GM18519 (cell line): ENCODE results near the gene CCDC88A.
"Not testable (repeated sequence)": the region's sequence is repeated elsewhere in the genome, so short reads cannot be mapped to it uniquely, and the experiment has no call there.

Experiments used
- ATAC-seq: cut with Tn5 transposase; IDR thresholded peaks from one replicate; pipeline ENCODE4 v1.9.1; 2021; ENCODE audit warnings: mild to moderate bottlenecking, moderate library complexity; ENCODE audit not compliant: unreplicated experiment, low FRiP score

Gene CCDC88A

GRCh38 chr2:55419679-55420438 lies at the start of gene CCDC88A:
Gene CCDC88A (minus strand): TSS chr2:55419856. CDS start chr2:55419079, 777 bp downstream.
- ATAC-seq = peak; percentile 60

DNA sequence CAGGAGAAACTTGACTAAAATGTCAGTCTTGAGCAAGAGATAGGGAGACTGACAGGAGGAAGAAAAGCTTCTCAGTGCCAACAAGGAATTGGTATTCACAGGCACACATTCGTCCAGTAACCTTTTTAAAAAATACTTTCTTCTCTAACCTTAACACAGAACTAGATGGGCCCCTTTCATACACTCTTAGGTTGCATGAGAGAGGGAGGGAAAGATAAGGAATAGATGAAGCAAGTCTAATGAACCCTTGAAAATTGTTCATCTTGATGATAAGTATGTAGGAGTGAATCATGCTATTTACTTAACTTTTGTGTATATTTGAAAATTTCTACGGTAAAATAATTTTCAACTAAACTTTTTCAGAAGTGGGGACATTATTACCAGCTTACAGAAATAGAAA lies 42.0 kb upstream of the CCDC88A start:
- ATAC-seq = no peak

GRCh38 chr2:55460562-55460961 lies 40.9 kb upstream of the CCDC88A start:
- ATAC-seq = no peak

GRCh38 chr2:55459714-55460274 lies 40.1 kb upstream of the CCDC88A start:
- no peak for ATAC-seq

GRCh38 chr2:55459279-55459678 lies 39.6 kb upstream of the CCDC88A start:
- no peak for ATAC-seq

DNA sequence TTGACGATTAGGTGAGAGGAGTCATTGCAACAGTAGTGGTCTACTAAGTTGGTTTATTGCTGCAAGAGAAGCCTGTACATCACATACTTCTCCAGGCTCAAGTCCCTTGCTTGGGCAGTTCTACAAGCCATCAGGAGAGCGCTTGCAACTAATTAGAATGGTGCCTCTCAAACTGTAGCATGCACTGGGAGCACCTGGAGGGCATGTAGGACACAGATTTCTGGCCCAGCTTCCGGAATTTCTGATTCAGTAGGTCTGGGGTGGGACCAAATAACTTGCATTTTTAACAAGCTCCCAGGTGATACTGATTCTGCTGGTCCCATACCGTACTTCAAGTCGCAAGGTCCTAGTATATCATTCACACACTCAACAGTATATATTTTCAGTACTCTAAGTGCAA lies 34.5 kb upstream of the CCDC88A start:
- ATAC-seq = no peak

- peak; percentile 66 for ATAC-seq
These were observed 33.2 kb upstream of the CCDC88A start for GRCh38 chr2:55452879-55453278.

GRCh38 chr2:55451699-55452098 lies 32.0 kb upstream of the CCDC88A start:
- no peak for ATAC-seq

- not testable (repeated sequence) for ATAC-seq
These were observed 30.4 kb upstream of the CCDC88A start for GRCh38 chr2:55450014-55450413.

GRCh38 chr2:55442045-55442760 lies 22.5 kb upstream of the CCDC88A start:
- ATAC-seq = not testable (repeated sequence)

DNA sequence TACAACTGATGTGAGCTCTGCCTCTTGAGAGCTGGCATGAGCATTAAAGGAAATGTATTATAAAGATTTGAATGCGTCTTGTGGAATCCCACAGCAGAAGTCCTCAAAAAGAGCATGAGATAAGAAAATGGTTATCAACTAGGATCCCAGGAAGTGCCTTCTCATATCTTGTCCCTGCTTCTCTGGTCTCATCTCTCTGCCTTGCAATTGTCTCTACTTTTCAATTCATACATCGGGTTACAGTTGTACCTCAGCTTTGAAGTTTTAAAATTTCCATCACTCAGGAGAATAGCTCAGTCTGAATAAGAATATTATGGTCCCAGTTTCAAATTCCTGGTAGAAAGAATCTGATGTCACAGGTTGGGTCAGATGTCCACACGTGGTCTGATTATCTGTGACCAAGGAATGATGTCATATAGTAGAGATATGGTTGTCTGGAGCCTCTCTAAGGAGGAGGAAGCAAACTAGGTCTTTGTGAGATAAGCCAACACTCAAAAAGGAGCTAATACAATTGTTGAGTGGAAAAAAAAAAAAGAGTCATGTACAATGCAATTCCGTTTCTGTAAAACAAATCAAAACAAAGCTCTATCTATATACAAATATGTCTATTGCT lies 21.7 kb upstream of the CCDC88A start:
- no peak for ATAC-seq

DNA sequence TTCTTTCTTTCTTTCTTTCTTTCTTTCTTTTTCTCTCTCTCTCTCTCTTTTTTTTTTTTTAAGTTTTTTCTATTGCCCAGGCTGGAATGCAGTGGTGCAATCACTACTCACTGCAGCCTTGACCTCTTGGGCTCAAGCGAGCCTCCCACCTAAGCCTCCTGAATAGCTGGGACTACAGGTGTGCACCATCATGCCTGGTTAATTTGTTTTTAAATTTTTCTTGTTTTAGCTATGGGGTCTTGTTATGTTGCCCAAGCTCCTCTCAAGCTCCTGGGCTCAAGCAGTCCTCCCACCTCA lies 19.4 kb upstream of the CCDC88A start:
- ATAC-seq = no peak

DNA sequence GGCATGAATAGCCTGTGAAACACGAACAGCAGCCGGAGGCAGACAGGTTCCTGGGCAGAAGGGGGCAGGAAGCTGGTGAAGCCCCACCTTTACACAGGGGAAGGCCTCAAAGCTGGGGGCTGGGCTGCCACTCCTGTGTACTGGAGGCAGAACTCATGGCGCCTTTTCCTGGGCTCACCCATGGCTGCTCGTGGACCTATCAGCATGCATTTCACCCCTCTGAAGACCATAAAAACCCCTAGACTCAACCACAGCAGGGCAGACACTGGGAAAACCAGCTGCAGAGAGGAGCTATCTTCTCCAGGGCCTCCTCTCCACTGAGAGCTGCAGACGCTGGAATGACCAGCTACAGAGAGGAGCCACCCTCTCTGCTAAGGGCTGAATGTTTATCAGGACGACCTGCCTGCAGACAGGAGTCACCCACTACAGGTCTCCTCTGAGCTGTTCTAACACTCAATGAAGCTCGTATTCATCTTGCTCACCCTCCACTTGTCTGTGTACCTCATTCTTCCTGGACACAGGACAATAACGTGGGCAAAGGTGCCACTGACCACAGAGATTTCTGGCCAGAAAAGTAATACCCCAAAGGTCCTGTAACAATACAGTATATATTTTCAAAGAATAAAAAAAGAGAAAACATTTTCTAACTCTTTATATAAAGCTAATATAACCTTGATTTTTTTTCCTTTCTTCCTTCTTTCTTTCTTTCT lies 18.9 kb upstream of the CCDC88A start:
- ATAC-seq = no peak

DNA sequence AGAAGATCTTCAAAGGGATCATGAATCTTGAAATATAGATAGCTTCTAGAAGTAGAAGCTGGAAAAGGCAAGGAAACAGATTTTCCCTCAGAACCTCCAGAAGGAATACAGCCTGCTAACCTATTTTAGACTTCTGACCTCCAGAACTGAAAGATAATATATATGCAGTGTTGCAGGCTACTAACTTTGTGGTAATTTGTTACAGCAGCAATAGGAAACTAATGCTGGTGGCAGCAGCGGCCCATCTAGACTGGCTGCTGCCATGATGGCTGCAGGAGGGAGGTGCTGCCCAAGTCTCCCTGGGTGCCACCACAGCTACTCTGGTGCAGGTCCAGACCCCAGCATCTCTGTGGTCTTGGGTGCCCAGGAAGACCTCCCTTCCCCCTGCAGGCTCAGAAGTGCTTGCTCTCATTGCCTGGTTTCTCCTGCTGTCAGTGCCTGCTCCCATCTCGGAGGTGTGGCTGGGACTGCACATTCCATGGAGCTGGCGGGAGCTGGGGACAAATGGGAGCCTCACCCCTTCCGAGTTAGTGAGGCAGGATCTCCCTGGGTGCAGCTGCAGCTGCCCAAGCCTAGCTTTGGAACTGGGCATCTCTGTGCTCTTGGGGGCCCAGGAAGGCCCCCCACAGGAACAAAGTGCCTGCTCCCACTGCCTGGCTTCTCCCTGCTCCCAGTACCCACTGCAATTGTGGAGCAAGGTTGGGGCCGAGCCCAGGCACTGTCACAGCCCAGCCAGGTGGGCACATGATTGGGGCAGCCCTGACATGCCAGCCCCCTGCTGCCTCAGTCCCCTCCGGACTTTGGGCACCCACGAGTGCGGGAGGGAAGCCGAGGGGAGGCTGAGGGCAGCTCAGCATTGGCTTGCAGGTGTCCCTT lies 18.1 kb upstream of the CCDC88A start:
- no peak for ATAC-seq

DNA sequence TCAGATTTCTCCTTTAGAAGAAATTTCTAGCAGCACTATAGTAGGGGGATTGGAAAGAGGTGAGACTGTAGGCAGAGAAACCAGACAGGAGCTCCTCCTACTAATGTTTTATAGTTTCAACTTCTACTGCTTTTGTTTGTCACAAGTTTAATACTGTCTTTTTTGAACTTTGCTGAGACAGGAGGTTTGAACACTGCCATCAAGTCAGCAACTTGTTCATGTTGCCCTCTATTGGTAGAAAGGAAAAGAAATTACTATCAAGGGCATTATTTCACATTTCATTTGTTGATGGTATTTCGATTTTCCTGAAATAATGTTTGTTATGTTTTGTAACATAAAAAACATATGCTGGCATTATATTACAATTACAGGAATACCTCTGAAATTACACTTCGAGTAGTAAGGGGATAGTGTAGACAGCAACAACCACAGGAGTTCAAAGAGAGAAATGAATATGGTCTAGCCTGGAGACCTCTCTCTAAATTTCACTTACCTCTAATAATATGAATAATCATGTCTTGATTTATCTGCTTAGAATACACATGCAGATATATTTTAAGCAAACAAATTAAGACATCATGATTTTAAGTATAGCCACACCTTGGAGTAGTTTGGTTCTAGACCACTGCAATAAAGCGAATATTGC lies 12.4 kb upstream of the CCDC88A start:
- ATAC-seq = peak; percentile 59

DNA sequence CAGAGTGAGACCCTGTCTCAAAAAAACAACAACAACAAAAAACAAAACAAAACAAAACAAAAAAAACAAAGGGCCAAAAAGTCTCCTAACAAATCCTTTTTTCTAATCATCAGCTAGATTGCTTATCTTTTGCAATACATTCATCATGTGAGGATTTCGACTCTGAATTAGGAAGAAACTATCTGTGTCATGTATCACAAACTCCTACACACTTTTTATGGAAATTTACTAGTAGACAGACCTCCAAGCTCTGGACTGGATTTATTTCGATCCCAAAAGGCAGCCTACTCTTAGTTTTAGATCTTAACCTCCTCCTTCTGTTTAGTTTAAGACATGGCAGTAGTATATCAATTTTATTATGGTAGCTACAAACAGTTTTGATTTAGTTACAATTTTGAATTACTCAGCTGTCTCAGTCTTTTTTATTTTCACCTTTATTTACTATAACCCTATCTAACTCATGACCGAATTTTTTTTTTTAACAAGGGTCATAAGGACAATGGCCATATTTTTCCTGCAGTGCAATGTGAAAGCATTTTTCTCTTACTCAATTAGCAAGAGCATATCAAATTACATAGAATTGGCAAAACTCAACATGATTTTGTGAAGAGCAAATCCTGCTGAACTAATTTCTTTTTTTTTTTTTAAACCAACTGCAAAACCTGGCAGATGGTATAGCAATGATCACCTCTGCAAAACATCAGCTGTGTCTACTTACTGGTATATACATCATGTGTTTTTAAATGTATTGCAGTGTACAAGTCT lies 10.7 kb upstream of the CCDC88A start:
- no peak for ATAC-seq

GRCh38 chr2:55428258-55428657 lies 8.6 kb upstream of the CCDC88A start:
- ATAC-seq = no peak

- no peak for ATAC-seq
These were observed 5.8 kb upstream of the CCDC88A start for GRCh38 chr2:55425431-55425831.
